Suprapubic skin (tissue), 3 donors: ENCODE measurements around the gene CELF4.

ENCODE experiments used
- EP300 ChIP-seq: sonication (generic); formaldehyde crosslinking; IDR thresholded peaks from one replicate; pipeline ENCODE4 v1.6.1; 2017; ENCODE audit warnings: antibody characterized with exemption
- POLR2A ChIP-seq, 2 donors: fragments of 450-650 bp; IDR thresholded peaks; one replicate each; pipeline ENCODE4 v1.6.1; 2017; ENCODE audit warnings: antibody characterized with exemption in 2 of 2, mild to moderate bottlenecking in 2 of 2, moderate library complexity in 2 of 2
- TF ChIP-seq, protein P1 (sequence below), 2 donors: fragments of 200-600 bp in 1 of 2; fragments of 450-650 bp in 1 of 2; sonication (generic) in 1 of 2; IDR thresholded peaks; one replicate each; pipeline ENCODE4 v1.5.1; 2016 to 2019; ENCODE audit warnings: antibody characterized with exemption in 2 of 2, mild to moderate bottlenecking in 1 of 2, moderate library complexity in 1 of 2

DNA sequence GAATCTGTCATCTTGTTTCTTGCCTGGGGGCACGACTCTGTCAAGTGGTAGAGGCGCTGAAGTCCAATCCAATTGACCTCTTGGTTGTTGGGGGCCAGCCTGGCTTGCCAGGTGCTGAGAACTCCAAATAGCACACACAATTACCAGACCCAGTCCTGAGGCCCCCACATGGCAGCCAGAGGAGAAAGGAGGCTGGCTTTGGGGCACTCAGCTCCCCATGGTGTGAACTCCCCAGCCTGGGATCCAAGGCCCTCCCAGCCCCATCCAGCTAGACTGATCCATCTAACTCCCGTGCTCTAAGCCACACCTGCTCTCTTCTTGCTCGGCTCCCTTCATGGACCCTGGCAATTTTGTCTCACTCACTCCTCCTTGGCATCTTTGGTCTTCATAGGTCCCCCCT is 170.0 kb downstream of the CELF4 start:
- TF ChIP-seq, protein P1, sequence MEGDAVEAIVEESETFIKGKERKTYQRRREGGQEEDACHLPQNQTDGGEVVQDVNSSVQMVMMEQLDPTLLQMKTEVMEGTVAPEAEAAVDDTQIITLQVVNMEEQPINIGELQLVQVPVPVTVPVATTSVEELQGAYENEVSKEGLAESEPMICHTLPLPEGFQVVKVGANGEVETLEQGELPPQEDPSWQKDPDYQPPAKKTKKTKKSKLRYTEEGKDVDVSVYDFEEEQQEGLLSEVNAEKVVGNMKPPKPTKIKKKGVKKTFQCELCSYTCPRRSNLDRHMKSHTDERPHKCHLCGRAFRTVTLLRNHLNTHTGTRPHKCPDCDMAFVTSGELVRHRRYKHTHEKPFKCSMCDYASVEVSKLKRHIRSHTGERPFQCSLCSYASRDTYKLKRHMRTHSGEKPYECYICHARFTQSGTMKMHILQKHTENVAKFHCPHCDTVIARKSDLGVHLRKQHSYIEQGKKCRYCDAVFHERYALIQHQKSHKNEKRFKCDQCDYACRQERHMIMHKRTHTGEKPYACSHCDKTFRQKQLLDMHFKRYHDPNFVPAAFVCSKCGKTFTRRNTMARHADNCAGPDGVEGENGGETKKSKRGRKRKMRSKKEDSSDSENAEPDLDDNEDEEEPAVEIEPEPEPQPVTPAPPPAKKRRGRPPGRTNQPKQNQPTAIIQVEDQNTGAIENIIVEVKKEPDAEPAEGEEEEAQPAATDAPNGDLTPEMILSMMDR (IDR thresholded peaks at IDR 0.05) = no peak
- TF ChIP-seq EP300 = no peak
- TF ChIP-seq POLR2A (IDR thresholded peaks at IDR 0.05) = no peak
